Erythroblast (primary cell): ENCODE data around the gene GNAI1.

ENCODE experiments used
- DNase-seq, 2 experiments: peaks; one replicate each; lab custom pipeline; 2025; lab: John Stamatoyannopoulos, UW
- GATA1 ChIP-seq: IDR thresholded peaks from 2 replicates; pipeline ENCODE4 v1.6.1; 2011; ENCODE audit warnings: low read depth, mild to moderate bottlenecking, control low read depth, low read length, moderate library complexity
- POLR2A ChIP-seq: IDR thresholded peaks from 2 replicates; pipeline ENCODE4 v1.6.1; 2011; ENCODE audit warnings: mild to moderate bottlenecking, low read length

The GNAI1 gene

GRCh38 chr7:80137410-80137809 is 2.8 kb downstream of the GNAI1 start:
- no peak for TF ChIP-seq POLR2A
- TF ChIP-seq GATA1, result no peak
- no peak for DNase-seq

- TF ChIP-seq POLR2A (no peak), GATA1 (no peak)
- DNase-seq, result no peak
These were observed 4.6 kb downstream of the GNAI1 start for GRCh38 chr7:80139236-80139635.

- DNase-seq, result no peak
- TF ChIP-seq GATA1 (no peak), POLR2A (no peak)
These were observed 5.8 kb downstream of the GNAI1 start for GRCh38 chr7:80140388-80140787.

- TF ChIP-seq POLR2A (no peak), GATA1 (no peak)
- DNase-seq, result peak; percentile 27 to 50
These were observed 6.7 kb downstream of the GNAI1 start for GRCh38 chr7:80141376-80141775.

GRCh38 chr7:80142853-80143580 is 8.4 kb downstream of the GNAI1 start:
- TF ChIP-seq POLR2A (no peak), GATA1 (no peak)
- DNase-seq, result no peak

- TF ChIP-seq POLR2A (no peak), GATA1 (no peak)
- DNase-seq, result peak; percentile 32 to 39
These were observed 11.3 kb downstream of the GNAI1 start for GRCh38 chr7:80145780-80146422.

GRCh38 chr7:80146545-80147182 is 12.0 kb downstream of the GNAI1 start:
- peak; percentile 21 to 54 for DNase-seq
- no peak for TF ChIP-seq POLR2A
- TF ChIP-seq GATA1, result no peak

GRCh38 chr7:80147543-80148391 is 13.1 kb downstream of the GNAI1 start:
- DNase-seq, result no peak
- TF ChIP-seq POLR2A (no peak), GATA1 (no peak)

- DNase-seq, result peak in 1 of 2 experiments; percentile 8
- TF ChIP-seq POLR2A, result no peak
- no peak for TF ChIP-seq GATA1
These were observed 16.1 kb downstream of the GNAI1 start for GRCh38 chr7:80150611-80151273.

GRCh38 chr7:80151274-80151665 is 16.6 kb downstream of the GNAI1 start:
- peak; percentile 23 to 39 for DNase-seq
- TF ChIP-seq POLR2A, result no peak
- TF ChIP-seq GATA1, result no peak

GRCh38 chr7:80153446-80153845 is 18.8 kb downstream of the GNAI1 start:
- no peak for DNase-seq
- TF ChIP-seq GATA1 (no peak), POLR2A (no peak)

GRCh38 chr7:80154656-80155333 is 20.2 kb downstream of the GNAI1 start:
- DNase-seq, result no peak
- TF ChIP-seq POLR2A (no peak), GATA1 (no peak)
